ENCODE measurements around the gene TNFRSF25. TPM values are rescaled to one million over a fixed set of nuclear protein-coding genes. Genes with fewer than 3 reads are reported as not detected.

TNFRSF25 gene
- polyA plus RNA-seq, 2 donors: 23.9 to 53.9 TPM

DNA sequence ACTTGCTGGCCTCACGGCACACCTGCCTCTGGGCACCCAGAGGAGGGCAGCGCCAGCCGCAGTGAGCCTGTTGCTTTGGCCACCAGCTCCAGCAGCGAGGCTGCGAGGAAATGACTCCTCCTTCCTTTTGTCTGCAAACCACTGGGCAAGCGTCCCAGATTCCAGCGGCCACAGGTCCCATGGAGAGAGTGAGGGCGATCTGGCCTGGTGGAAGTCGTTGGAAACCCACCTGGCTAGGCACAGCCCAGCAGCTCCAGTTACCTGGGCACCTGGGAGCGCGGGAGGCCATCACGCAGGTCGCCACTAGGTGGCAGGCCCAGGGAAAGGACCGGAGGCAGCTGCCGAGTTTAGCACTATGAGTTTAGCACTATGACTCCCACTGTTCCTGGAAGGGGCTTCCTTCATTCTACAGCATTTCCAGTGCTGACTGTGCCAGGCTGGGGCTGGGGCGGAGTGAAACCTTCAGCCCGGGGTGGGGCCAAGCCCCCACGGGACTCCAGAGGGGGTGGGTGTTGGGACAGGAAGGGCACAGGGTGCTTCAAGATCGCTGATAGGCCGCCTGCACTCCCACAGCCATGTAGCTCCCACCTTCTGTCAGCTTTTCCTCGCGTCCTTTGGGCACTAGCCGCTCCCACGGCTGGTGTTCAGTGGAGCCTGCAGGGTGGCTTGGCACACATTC, 42.5 kb downstream of the TNFRSF25 start:
- Histone ChIP-seq H3K9me3 (ENCODE audit: control insufficient read depth in 2 of 2, insufficient read depth in 1 of 2, low read depth in 1 of 2, low read length in 1 of 2) (no peaks in the 10 kb centered on the region), H3K4me1 (ENCODE audit: control insufficient read depth in 2 of 2, insufficient read depth in 2 of 2, low read length in 1 of 2) (peaks cover 7 to 50% of the 10 kb centered on the region in 2 donors), H3K27me3 (ENCODE audit: control insufficient read depth in 1 of 2, insufficient read depth in 2 of 2, low read length in 2 of 2) (no peaks in the 10 kb centered on the region), H3K27ac (ENCODE audit: low read depth in 2 of 2, low read length in 1 of 2) (no peak overlapping the region), H3K36me3 (ENCODE audit: control insufficient read depth in 2 of 2, insufficient read depth in 2 of 2, low read length in 1 of 2) (no peaks in the 10 kb centered on the region), H3K4me3 (ENCODE audit: low read depth in 1 of 2, low read length in 2 of 2) (no peak overlapping the region)
- 10% methylated on average over 24 of the region's 24 CpGs for WGBS, 2 donors

GRCh38 chr1:6421266-6421665, 44.7 kb downstream of the TNFRSF25 start:
- Histone ChIP-seq H3K4me1 (ENCODE audit: control insufficient read depth in 2 of 2, insufficient read depth in 2 of 2, low read length in 1 of 2) (peaks cover 7 to 39% of the 10 kb centered on the region in 2 donors), H3K27me3 (ENCODE audit: control insufficient read depth in 1 of 2, insufficient read depth in 2 of 2, low read length in 2 of 2) (no peaks in the 10 kb centered on the region), H3K27ac (ENCODE audit: low read depth in 2 of 2, low read length in 1 of 2) (peak overlapping the region in 1 of 2 donors; percentile 44), H3K4me3 (ENCODE audit: low read depth in 1 of 2, low read length in 2 of 2) (no peak overlapping the region), H3K36me3 (ENCODE audit: control insufficient read depth in 2 of 2, insufficient read depth in 2 of 2, low read length in 1 of 2) (no peaks in the 10 kb centered on the region), H3K9me3 (ENCODE audit: control insufficient read depth in 2 of 2, insufficient read depth in 1 of 2, low read depth in 1 of 2, low read length in 1 of 2) (no peaks in the 10 kb centered on the region)
- 64 to 69% methylated on average over 4 of the region's 4 CpGs for WGBS, 2 donors

GRCh38 chr1:6420454-6421042, 45.4 kb downstream of the TNFRSF25 start:
- H3K9me3 ChIP-seq (ENCODE audit: control insufficient read depth in 2 of 2, insufficient read depth in 1 of 2, low read depth in 1 of 2, low read length in 1 of 2): no peaks in the 10 kb centered on the region
- peak overlapping the region in 1 of 2 donors; percentile 44 for H3K27ac ChIP-seq (ENCODE audit: low read depth in 2 of 2, low read length in 1 of 2)
- no peaks in the 10 kb centered on the region for H3K36me3 ChIP-seq (ENCODE audit: control insufficient read depth in 2 of 2, insufficient read depth in 2 of 2, low read length in 1 of 2)
- WGBS, 2 donors: 8 to 9% methylated on average over 43 to 44 of the region's 44 CpGs
- H3K4me3 ChIP-seq (ENCODE audit: low read depth in 1 of 2, low read length in 2 of 2): peak overlapping the region in 1 of 2 donors; percentile 63
- no peaks in the 10 kb centered on the region for H3K27me3 ChIP-seq (ENCODE audit: control insufficient read depth in 1 of 2, insufficient read depth in 2 of 2, low read length in 2 of 2)
- peaks cover 7 to 36% of the 10 kb centered on the region in 2 donors for H3K4me1 ChIP-seq (ENCODE audit: control insufficient read depth in 2 of 2, insufficient read depth in 2 of 2, low read length in 1 of 2)

DNA sequence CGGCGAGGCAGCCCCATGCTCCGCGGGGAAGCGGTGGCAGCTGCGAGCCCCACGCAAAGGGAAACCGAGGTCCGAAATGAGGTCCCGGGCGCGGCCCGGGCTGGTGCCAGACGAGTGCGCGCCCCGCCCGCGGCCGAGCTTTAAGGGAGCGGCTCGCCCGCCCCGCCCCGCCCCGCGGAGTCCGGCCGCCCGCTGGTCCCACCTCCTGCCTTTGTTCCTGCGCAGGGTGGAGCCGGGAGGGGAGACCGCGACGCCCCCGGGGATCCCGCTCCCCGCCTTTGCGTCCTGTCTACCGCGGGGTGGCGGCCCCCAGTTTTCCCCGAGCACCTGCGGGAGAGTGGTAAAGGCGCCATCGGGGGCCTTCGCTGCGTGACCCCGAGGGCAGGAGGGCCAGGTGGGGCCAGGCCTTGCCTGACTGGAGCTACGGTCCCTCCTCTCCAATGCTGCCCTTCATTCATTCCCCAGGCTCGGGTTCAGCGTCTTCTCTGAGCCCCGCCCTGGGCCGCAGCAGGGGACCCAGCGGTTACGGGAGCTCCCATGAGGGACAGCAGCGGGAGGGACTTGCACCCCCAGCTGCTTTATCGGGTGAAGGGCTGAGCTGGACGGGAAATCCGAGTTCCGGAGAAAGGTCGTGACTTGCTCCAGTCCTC, 46.0 kb downstream of the TNFRSF25 start, which contains the start of gene HES2:
Gene HES2 (minus strand): TSS at position 116 of the 650 bp plus-strand sequence. CDS start 99 bp downstream, at position 17.
- Histone ChIP-seq H3K27me3 (ENCODE audit: control insufficient read depth in 1 of 2, insufficient read depth in 2 of 2, low read length in 2 of 2) (no peaks in the 10 kb centered on the region), H3K27ac (ENCODE audit: low read depth in 2 of 2, low read length in 1 of 2) (peak within 1 kb of the TSS; percentile 19 to 47), H3K4me3 (ENCODE audit: low read depth in 1 of 2, low read length in 2 of 2) (peak within 1 kb of the TSS; percentile 55 to 63), H3K9me3 (ENCODE audit: control insufficient read depth in 2 of 2, insufficient read depth in 1 of 2, low read depth in 1 of 2, low read length in 1 of 2) (no peaks in the 10 kb centered on the region), H3K36me3 (ENCODE audit: control insufficient read depth in 2 of 2, insufficient read depth in 2 of 2, low read length in 1 of 2) (no peaks in the 10 kb centered on the region), H3K4me1 (ENCODE audit: control insufficient read depth in 2 of 2, insufficient read depth in 2 of 2, low read length in 1 of 2) (peaks cover 7 to 30% of the 10 kb centered on the region in 2 donors)
- WGBS, 2 donors: 1 to 3% methylated on average over 58 to 62 of the region's 62 CpGs

DNA sequence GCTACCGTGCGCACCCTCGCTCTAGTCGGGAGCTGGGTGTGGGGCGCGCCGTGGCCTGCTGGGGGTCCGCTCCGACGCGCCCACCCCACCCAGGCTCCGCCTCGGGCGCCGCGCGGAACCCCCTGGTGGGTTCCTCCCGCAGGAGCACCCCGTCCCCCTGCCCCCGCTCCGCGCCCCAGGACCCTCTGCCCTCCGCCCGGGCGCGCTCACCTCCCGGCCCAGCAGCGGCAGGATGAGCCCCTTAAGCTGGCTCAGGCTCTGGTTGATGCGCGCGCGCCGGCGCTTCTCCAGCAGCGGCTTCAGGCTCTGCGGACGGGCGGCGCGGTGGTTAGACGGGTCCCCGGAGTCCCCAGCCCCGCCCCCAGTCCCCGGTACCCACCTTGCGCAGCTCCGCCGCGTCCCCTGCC, 46.6 kb downstream of the TNFRSF25 start:
- no peaks in the 10 kb centered on the region for H3K36me3 ChIP-seq (ENCODE audit: control insufficient read depth in 2 of 2, insufficient read depth in 2 of 2, low read length in 1 of 2)
- H3K4me1 ChIP-seq (ENCODE audit: control insufficient read depth in 2 of 2, insufficient read depth in 2 of 2, low read length in 1 of 2): peaks cover 7 to 27% of the 10 kb centered on the region in 2 donors
- no peaks in the 10 kb centered on the region for H3K9me3 ChIP-seq (ENCODE audit: control insufficient read depth in 2 of 2, insufficient read depth in 1 of 2, low read depth in 1 of 2, low read length in 1 of 2)
- WGBS, 2 donors: 2% methylated on average over 34 to 48 of the region's 48 CpGs
- H3K27ac ChIP-seq (ENCODE audit: low read depth in 2 of 2, low read length in 1 of 2): peak overlapping the region; percentile 19 to 47
- H3K27me3 ChIP-seq (ENCODE audit: control insufficient read depth in 1 of 2, insufficient read depth in 2 of 2, low read length in 2 of 2): no peaks in the 10 kb centered on the region
- peak overlapping the region; percentile 55 to 63 for H3K4me3 ChIP-seq (ENCODE audit: low read depth in 1 of 2, low read length in 2 of 2)

DNA sequence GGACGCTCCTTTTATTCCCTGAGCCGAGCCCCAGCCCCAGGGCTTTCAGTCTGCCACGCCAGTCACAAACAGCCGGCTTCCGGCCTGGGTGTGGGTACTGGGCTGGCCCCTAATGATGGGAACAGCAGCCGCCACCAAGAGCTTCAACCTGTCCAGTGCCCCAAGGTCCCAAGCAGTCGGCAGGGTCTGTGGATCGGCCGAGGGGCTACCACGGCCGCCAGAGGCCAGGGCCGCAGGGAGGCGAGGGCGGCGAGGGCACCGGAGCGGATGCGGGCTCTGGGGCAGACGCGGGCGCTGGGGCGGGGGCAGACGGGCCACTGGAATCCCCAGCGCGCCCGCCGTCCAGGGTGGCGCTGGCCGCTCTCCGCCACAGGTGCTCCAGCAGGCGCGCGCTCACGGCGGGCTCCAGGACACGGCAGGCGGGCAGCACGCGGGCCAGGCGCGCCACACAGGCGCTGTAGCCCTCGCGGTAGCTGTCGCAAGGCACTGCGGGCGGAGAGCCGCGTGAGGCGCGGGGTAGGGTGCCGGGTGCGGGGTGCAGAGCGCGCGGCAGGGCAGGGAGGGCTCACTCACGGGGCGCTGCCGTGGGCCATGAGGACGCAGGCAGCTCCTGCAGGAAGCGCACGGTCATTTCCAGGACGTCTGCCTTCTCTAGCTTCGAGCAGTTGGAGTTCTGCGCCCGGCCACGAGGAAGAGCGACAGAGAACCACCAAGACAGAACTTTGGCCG, 47.1 kb downstream of the TNFRSF25 start:
- Histone ChIP-seq H3K36me3 (ENCODE audit: control insufficient read depth in 2 of 2, insufficient read depth in 2 of 2, low read length in 1 of 2) (no peaks in the 10 kb centered on the region), H3K4me3 (ENCODE audit: low read depth in 1 of 2, low read length in 2 of 2) (peak overlapping the region; percentile 55 to 63), H3K4me1 (ENCODE audit: control insufficient read depth in 2 of 2, insufficient read depth in 2 of 2, low read length in 1 of 2) (peaks cover 5 to 24% of the 10 kb centered on the region in 2 donors), H3K27ac (ENCODE audit: low read depth in 2 of 2, low read length in 1 of 2) (peak overlapping the region in 1 of 2 donors; percentile 47), H3K9me3 (ENCODE audit: control insufficient read depth in 2 of 2, insufficient read depth in 1 of 2, low read depth in 1 of 2, low read length in 1 of 2) (no peaks in the 10 kb centered on the region), H3K27me3 (ENCODE audit: control insufficient read depth in 1 of 2, insufficient read depth in 2 of 2, low read length in 2 of 2) (no peaks in the 10 kb centered on the region)
- WGBS, 2 donors: 7% methylated on average over 52 to 69 of the region's 69 CpGs

DNA sequence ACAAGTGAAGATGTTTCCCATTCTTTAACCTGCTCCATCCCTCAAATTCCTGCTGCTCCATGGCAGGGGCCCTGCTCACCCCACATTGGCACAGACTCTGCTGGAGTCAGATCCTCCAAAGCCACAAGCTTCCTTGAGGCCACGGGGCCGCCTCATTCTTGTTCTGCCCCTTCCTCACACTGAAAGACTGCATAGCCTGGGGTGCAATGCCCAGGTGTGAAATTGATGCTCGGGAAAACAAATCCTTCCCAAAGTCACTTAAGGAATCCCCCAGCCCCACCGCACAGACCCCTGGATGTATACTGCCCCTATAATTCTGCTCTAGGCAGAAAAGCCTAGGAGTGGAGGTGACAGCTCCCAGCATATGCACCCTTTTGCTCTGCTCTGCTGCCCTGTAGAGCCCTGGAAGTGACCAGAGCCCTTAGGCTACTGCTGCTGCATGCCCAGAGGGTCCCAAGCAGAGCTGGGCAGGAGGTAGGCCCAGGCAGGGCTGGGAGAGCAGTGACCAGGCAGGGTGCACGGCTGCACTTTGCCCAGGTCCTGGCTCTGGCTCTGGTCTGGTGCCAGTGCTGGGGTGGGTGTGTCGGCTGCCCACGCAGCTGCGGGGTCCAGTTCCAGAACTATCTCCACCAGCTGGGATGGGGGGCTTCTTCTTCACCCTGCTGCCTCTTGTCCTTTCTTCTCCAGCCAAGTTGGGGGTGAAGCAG, 47.9 kb downstream of the TNFRSF25 start:
- Histone ChIP-seq H3K27me3 (ENCODE audit: control insufficient read depth in 1 of 2, insufficient read depth in 2 of 2, low read length in 2 of 2) (no peaks in the 10 kb centered on the region), H3K27ac (ENCODE audit: low read depth in 2 of 2, low read length in 1 of 2) (no peak overlapping the region), H3K36me3 (ENCODE audit: control insufficient read depth in 2 of 2, insufficient read depth in 2 of 2, low read length in 1 of 2) (no peaks in the 10 kb centered on the region), H3K9me3 (ENCODE audit: control insufficient read depth in 2 of 2, insufficient read depth in 1 of 2, low read depth in 1 of 2, low read length in 1 of 2) (no peaks in the 10 kb centered on the region), H3K4me1 (ENCODE audit: control insufficient read depth in 2 of 2, insufficient read depth in 2 of 2, low read length in 1 of 2) (peaks cover 4 to 19% of the 10 kb centered on the region in 2 donors), H3K4me3 (ENCODE audit: low read depth in 1 of 2, low read length in 2 of 2) (peak overlapping the region; percentile 27 to 63)
- WGBS, 2 donors: 59 to 60% methylated on average over 8 of the region's 8 CpGs

- Histone ChIP-seq H3K4me1 (ENCODE audit: control insufficient read depth in 2 of 2, insufficient read depth in 2 of 2, low read length in 1 of 2) (peaks cover 4 to 16% of the 10 kb centered on the region in 2 donors), H3K27me3 (ENCODE audit: control insufficient read depth in 1 of 2, insufficient read depth in 2 of 2, low read length in 2 of 2) (no peaks in the 10 kb centered on the region), H3K36me3 (ENCODE audit: control insufficient read depth in 2 of 2, insufficient read depth in 2 of 2, low read length in 1 of 2) (no peaks in the 10 kb centered on the region), H3K27ac (ENCODE audit: low read depth in 2 of 2, low read length in 1 of 2) (peak overlapping the region in 1 of 2 donors; percentile 23), H3K9me3 (ENCODE audit: control insufficient read depth in 2 of 2, insufficient read depth in 1 of 2, low read depth in 1 of 2, low read length in 1 of 2) (no peaks in the 10 kb centered on the region), H3K4me3 (ENCODE audit: low read depth in 1 of 2, low read length in 2 of 2) (no peak overlapping the region)
- 65 to 79% methylated on average over 5 of the region's 5 CpGs for WGBS, 2 donors
These were observed 49.1 kb downstream of the TNFRSF25 start for GRCh38 chr1:6416906-6417305.

- no peaks in the 10 kb centered on the region for H3K36me3 ChIP-seq (ENCODE audit: control insufficient read depth in 2 of 2, insufficient read depth in 2 of 2, low read length in 1 of 2)
- H3K27ac ChIP-seq (ENCODE audit: low read depth in 2 of 2, low read length in 1 of 2): no peak overlapping the region
- no peaks in the 10 kb centered on the region for H3K27me3 ChIP-seq (ENCODE audit: control insufficient read depth in 1 of 2, insufficient read depth in 2 of 2, low read length in 2 of 2)
- peaks cover 4 to 16% of the 10 kb centered on the region in 2 donors for H3K4me1 ChIP-seq (ENCODE audit: control insufficient read depth in 2 of 2, insufficient read depth in 2 of 2, low read length in 1 of 2)
- H3K9me3 ChIP-seq (ENCODE audit: control insufficient read depth in 2 of 2, insufficient read depth in 1 of 2, low read depth in 1 of 2, low read length in 1 of 2): no peaks in the 10 kb centered on the region
- H3K4me3 ChIP-seq (ENCODE audit: low read depth in 1 of 2, low read length in 2 of 2): no peak overlapping the region
- WGBS, 2 donors: 78 to 83% methylated on average over 8 of the region's 8 CpGs
These were observed 49.7 kb downstream of the TNFRSF25 start for GRCh38 chr1:6416295-6416656.

All from esophagus (tissue), 2 donors.